Esophagus squamous epithelium (tissue), 5 donors: ENCODE measurements around the gene LDLR. TPM values are rescaled to one million over a fixed set of nuclear protein-coding genes. Genes with fewer than 3 reads are reported as not detected.
A peak's percentile ranks its signal among the peaks of the same experiment; 100 is the strongest.

Experiments
- DNase-seq: peaks from one replicate; lab custom pipeline; 2025; lab: John Stamatoyannopoulos, UW
- H3K27ac ChIP-seq, 4 donors: fragments of 200-600 bp; sonication (generic); one replicate each; pipeline ENCODE4 v1.5.1; 2016 to 2019; ENCODE audit warnings: mild to moderate bottlenecking in 1 of 4
- H3K27me3 ChIP-seq, 4 donors: fragments of 200-600 bp; sonication (generic); 1 replicate in 3 of 4; 2 replicates in 1 of 4; pipeline versions ENCODE4 v1.5.1 to v1.6.0; 2017 to 2021; ENCODE audit warnings: antibody characterized with exemption in 1 of 4
- H3K36me3 ChIP-seq, 3 donors: fragments of 200-600 bp; sonication (generic); one replicate each; pipeline ENCODE4 v1.5.1; 2016 to 2019
- H3K4me1 ChIP-seq, 3 donors: fragments of 200-600 bp; sonication (generic); one replicate each; pipeline ENCODE4 v1.5.1; 2017 to 2019
- H3K4me3 ChIP-seq, 4 donors: fragments of 200-600 bp; sonication (generic); 1 replicate in 3 of 4; 2 replicates in 1 of 4; pipeline ENCODE4 v1.5.1; 2016 to 2019; ENCODE audit warnings: mild to moderate bottlenecking in 2 of 4, moderate library complexity in 1 of 4
- H3K9me3 ChIP-seq, 3 donors: fragments of 200-600 bp; sonication (generic); one replicate each; pipeline ENCODE4 v1.5.1; 2016 to 2019
- POLR2A ChIP-seq, 4 donors: fragments of 450-650 bp; IDR thresholded peaks; one replicate each; pipeline ENCODE4 v1.6.1; 2017; ENCODE audit warnings: antibody characterized with exemption in 4 of 4, mild to moderate bottlenecking in 4 of 4, moderate library complexity in 3 of 4
- WGBS, 2 donors: methylation state at CpG; one replicate each; pipeline ENCODE4 v1.1.5; 2018; 5-methylcytosine and 5-hydroxymethylcytosine counted together
- intact Hi-C: fragments of 100-400 bp; cut with DNase I; formaldehyde crosslinking; loops from one replicate; pipeline ENCODE4 v1.15.0; 2022
- total RNA-seq, 4 donors: library from RNA; depleted of rRNA; stranded (reverse); fragments of >200 nt; gene quantifications; one replicate each; pipeline ENCODE4 v1.1.0, GENCODE V29; 2016
- TF ChIP-seq, protein P1 (sequence below), 6 experiments: fragments of 450-650 bp in 4 of 6; fragments of 200-600 bp in 2 of 6; sonication (generic) in 2 of 6; IDR thresholded peaks; one replicate each; pipeline ENCODE4 v1.5.1; 2016 to 2019; ENCODE audit warnings: antibody characterized with exemption in 6 of 6, mild to moderate bottlenecking in 4 of 6, moderate library complexity in 4 of 6
- donor health status: DM: yes; HTN: yes; CAD: no.

The LDLR gene
- total RNA-seq, 4 donors from 2014 or later: 58.9 to 207 (median 149) TPM

GRCh38 chr19:11141937-11142527, 52.8 kb downstream of the LDLR start:
- H3K27me3 ChIP-seq: peaks cover 0 to 12% (median 0%) of the 10 kb centered on the region in 4 donors
- intact Hi-C loops: no loop called here
- no peak for DNase-seq
- H3K36me3 ChIP-seq: no peaks in the 10 kb centered on the region
- WGBS, 2 donors: 40 to 74% methylated on average over 1 to 5 of the region's 9 CpGs
- TF ChIP-seq, protein P1, sequence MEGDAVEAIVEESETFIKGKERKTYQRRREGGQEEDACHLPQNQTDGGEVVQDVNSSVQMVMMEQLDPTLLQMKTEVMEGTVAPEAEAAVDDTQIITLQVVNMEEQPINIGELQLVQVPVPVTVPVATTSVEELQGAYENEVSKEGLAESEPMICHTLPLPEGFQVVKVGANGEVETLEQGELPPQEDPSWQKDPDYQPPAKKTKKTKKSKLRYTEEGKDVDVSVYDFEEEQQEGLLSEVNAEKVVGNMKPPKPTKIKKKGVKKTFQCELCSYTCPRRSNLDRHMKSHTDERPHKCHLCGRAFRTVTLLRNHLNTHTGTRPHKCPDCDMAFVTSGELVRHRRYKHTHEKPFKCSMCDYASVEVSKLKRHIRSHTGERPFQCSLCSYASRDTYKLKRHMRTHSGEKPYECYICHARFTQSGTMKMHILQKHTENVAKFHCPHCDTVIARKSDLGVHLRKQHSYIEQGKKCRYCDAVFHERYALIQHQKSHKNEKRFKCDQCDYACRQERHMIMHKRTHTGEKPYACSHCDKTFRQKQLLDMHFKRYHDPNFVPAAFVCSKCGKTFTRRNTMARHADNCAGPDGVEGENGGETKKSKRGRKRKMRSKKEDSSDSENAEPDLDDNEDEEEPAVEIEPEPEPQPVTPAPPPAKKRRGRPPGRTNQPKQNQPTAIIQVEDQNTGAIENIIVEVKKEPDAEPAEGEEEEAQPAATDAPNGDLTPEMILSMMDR (IDR thresholded peaks at IDR 0.05): no peak
- no peak for TF ChIP-seq POLR2A (IDR thresholded peaks at IDR 0.05)
- peak overlapping the region; percentile 76 to 94 (median 94) for H3K27ac ChIP-seq
- peaks cover 45 to 60% (median 48%) of the 10 kb centered on the region in 3 donors for H3K4me1 ChIP-seq
- peak overlapping the region in 1 of 4 donors; percentile 47 for H3K4me3 ChIP-seq
- no peaks in the 10 kb centered on the region for H3K9me3 ChIP-seq

DNA sequence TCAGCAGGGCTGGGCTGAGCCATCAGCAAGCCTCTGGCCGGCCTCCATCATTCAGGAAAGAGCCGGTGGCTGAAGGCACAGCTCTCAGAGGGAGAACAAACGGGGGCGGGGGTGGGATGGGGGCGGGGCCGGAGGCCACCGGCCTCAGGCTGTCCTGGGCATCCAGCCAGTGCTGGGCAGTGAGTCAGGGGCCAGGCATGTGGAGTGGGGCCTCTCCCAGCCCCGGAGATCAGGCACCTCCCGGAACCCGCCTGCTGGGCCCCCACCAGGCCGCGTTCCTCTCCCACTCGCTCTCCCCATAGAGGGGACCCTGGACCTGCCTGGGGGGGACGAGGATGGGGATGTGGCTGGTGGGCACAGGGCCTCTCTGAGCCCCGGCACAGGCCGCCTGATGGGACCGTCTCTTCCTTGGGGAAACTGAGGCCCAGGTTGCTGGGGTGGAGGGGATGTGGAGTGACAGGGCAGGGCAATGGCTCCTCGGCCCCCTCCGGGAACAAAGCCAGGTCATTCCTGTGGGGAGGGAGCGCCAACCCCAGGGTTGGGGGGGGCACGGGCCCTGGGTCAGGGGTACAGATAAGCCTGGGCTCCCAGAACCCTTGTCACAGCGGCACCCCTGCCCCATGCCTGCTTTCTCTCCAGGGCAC, 53.4 kb downstream of the LDLR start:
- H3K4me1 ChIP-seq: peaks cover 42 to 54% (median 45%) of the 10 kb centered on the region in 3 donors
- TF ChIP-seq POLR2A (IDR thresholded peaks at IDR 0.05): no peak
- TF ChIP-seq, protein P1 (IDR thresholded peaks at IDR 0.05): no peak
- no peak for DNase-seq
- H3K27ac ChIP-seq: peak overlapping the region; percentile 76 to 94 (median 94)
- intact Hi-C loops: no loop called here
- 47% methylated on average over 2 of the region's 22 CpGs; no CpG with 5 or more reads in 1 of the 2 donors for WGBS, 2 donors
- H3K36me3 ChIP-seq: no peaks in the 10 kb centered on the region
- no peaks in the 10 kb centered on the region for H3K9me3 ChIP-seq
- peak overlapping the region in 2 of 4 donors; percentile 28 to 47 for H3K4me3 ChIP-seq
- H3K27me3 ChIP-seq: peaks cover 0 to 12% (median 0%) of the 10 kb centered on the region in 4 donors

GRCh38 chr19:11145536-11145924, 56.3 kb downstream of the LDLR start:
- Histone ChIP-seq H3K27ac (no peak overlapping the region), H3K4me3 (no peak overlapping the region), H3K9me3 (no peaks in the 10 kb centered on the region), H3K36me3 (no peaks in the 10 kb centered on the region), H3K27me3 (no peaks in the 10 kb centered on the region), H3K4me1 (peaks cover 20 to 33% (median 23%) of the 10 kb centered on the region in 3 donors)
- intact Hi-C loops: no loop called here
- WGBS, 2 donors: 79 to 94% methylated on average over 3 of the region's 3 CpGs
- DNase-seq: no peak
- TF ChIP-seq, protein P1 (IDR thresholded peaks at IDR 0.05): no peak
- no peak for TF ChIP-seq POLR2A (IDR thresholded peaks at IDR 0.05)

DNA sequence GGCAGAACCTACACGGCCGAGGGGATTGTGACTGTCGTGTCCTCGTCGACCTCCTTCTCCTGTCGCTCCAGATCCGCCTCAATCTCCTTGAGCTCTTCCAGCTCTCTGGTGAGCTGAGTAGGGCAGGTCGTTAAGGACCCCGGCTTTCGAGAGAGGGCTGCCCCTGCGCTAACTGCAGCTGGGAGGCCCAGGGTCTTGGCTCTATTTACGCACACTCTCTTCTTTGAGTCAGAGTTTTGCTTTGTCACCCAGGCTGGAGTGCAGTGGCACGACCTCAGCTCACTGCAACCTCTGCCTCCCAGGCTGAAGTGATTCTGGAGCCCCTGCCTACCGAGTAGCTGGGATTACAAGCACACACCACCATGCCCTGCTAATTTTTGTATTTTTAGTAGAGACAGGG, 58.7 kb downstream of the LDLR start:
- no peak for DNase-seq
- Histone ChIP-seq H3K27me3 (no peaks in the 10 kb centered on the region), H3K27ac (peak overlapping the region in 1 of 4 donors; percentile 65), H3K36me3 (no peaks in the 10 kb centered on the region), H3K4me1 (peaks cover 8 to 40% (median 23%) of the 10 kb centered on the region in 3 donors), H3K9me3 (no peaks in the 10 kb centered on the region), H3K4me3 (no peak overlapping the region)
- TF ChIP-seq, protein P1 (IDR thresholded peaks at IDR 0.05): no peak
- TF ChIP-seq POLR2A (IDR thresholded peaks at IDR 0.05): no peak
- WGBS, 2 donors: 70 to 76% methylated on average over 13 to 14 of the region's 14 CpGs
- intact Hi-C loops: no loop called here

GRCh38 chr19:11151181-11151580, 61.9 kb downstream of the LDLR start:
- no peak for DNase-seq
- H3K36me3 ChIP-seq: no peaks in the 10 kb centered on the region
- 43 to 57% methylated on average over 7 of the region's 7 CpGs for WGBS, 2 donors
- H3K4me3 ChIP-seq: no peak overlapping the region
- intact Hi-C loops: no loop called here
- H3K4me1 ChIP-seq: peaks cover 12 to 60% (median 25%) of the 10 kb centered on the region in 3 donors
- H3K27ac ChIP-seq: peak overlapping the region; percentile 57 to 80 (median 76)
- H3K9me3 ChIP-seq: no peaks in the 10 kb centered on the region
- no peak for TF ChIP-seq POLR2A (IDR thresholded peaks at IDR 0.05)
- TF ChIP-seq, protein P1 (IDR thresholded peaks at IDR 0.05): no peak
- no peaks in the 10 kb centered on the region for H3K27me3 ChIP-seq
